ENCODE measurements around the gene KRT1.

GRCh38 chr12:52666471-52666870 is 13.7 kb downstream of the KRT1 start:
- TF ChIP-seq, protein P1, sequence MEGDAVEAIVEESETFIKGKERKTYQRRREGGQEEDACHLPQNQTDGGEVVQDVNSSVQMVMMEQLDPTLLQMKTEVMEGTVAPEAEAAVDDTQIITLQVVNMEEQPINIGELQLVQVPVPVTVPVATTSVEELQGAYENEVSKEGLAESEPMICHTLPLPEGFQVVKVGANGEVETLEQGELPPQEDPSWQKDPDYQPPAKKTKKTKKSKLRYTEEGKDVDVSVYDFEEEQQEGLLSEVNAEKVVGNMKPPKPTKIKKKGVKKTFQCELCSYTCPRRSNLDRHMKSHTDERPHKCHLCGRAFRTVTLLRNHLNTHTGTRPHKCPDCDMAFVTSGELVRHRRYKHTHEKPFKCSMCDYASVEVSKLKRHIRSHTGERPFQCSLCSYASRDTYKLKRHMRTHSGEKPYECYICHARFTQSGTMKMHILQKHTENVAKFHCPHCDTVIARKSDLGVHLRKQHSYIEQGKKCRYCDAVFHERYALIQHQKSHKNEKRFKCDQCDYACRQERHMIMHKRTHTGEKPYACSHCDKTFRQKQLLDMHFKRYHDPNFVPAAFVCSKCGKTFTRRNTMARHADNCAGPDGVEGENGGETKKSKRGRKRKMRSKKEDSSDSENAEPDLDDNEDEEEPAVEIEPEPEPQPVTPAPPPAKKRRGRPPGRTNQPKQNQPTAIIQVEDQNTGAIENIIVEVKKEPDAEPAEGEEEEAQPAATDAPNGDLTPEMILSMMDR (IDR thresholded peaks at IDR 0.05; ENCODE audit: insufficient read depth, low read depth, low read length): no peak
- no peak for TF ChIP-seq EZH2 (IDR thresholded peaks at IDR 0.05; ENCODE audit: insufficient read depth, low read length)

All from astrocyte (in vitro differentiated cells and primary cell).